Colonic mucosa (tissue), 4 donors: ENCODE data around the gene SCART1. TPM values are rescaled to one million over a fixed set of nuclear protein-coding genes. Genes with fewer than 3 reads are reported as not detected.
"Not testable (repeated sequence)": the region's sequence is repeated elsewhere in the genome, so short reads cannot be mapped to it uniquely, and the experiment has no call there.

Experiments
- DNase-seq: peaks from one replicate; pipeline ENCODE4 v3.0.0-alpha.2; 2020
- H3K27ac ChIP-seq: fragments of 200-600 bp; one replicate; pipeline ENCODE4 v1.8.0; 2021
- H3K27me3 ChIP-seq: fragments of 200-600 bp; one replicate; pipeline ENCODE4 v1.8.0; 2021
- H3K36me3 ChIP-seq: fragments of 200-600 bp; one replicate; pipeline ENCODE4 v1.8.0; 2021
- H3K4me1 ChIP-seq: fragments of 200-600 bp; one replicate; pipeline ENCODE4 v1.8.0; 2021; ENCODE audit warnings: mild to moderate bottlenecking
- H3K4me3 ChIP-seq: fragments of 200-600 bp; one replicate; pipeline ENCODE4 v1.8.0; 2021
- H3K9ac ChIP-seq, 2 donors: one replicate each; pipeline ENCODE4 v1.7.0; 2013; ENCODE audit warnings: control low read depth in 2 of 2, low read depth in 2 of 2, low read length in 2 of 2
- H3K9me3 ChIP-seq: fragments of 200-600 bp; one replicate; pipeline ENCODE4 v1.8.0; 2021
- intact Hi-C: fragments of 100-400 bp; cut with DNase I; formaldehyde crosslinking; loops from one replicate; pipeline ENCODE4 v1.14.1; 2022
- total RNA-seq, 2 donors: library from RNA; stranded (reverse); fragmentation: NEBNext Ultra II Directional in 1 of 2; extraction: Animal tissue kit (Norgen Biotek cat#: 25700) in 1 of 2; gene quantifications; one replicate each; pipeline ENCODE4 v1.2.1, GENCODE V29; 2021
- TF ChIP-seq, protein P1 (sequence below): fragments of 200-600 bp; IDR thresholded peaks from one replicate; pipeline ENCODE4 v1.8.0; 2022; ENCODE audit warnings: antibody characterized with exemption, mild to moderate bottlenecking
- donor health status: healthy.
- donor health status: DM: no; HTN: no; CAD: no.
- donor health status: DM: no; HTN: no; CAD: no.

The SCART1 gene
- total RNA-seq, 2 donors from 2014 or later = 1.3 to 1.6 TPM

DNA sequence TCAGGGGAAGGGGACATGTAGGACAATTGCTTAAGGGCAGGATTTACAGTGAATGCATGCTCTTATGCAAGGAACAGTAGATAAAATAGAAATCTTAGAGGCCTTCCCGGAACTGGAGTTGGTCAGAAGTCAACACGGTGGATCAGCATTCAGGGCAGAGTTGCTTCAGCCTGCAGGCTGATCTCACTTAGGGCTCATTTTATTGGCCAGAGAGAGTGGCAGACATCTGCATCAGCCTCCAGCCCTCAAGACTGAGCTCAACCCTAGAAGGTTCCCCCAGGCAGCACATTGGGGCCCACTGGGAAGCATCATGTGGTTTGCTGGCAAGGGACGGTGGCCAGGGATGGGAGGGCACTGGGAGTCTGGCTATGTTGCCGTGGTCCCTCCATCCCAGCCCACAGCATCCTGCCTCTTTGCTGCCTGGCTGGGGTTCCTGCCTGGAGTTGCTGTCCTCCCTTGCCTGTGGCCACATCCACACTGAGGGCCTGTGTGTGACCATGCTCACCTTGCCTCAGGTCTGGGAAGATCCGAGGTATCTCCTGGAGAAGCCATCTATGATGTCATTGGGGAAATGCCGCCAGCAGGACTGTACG, 13.0 kb downstream of the SCART1 start:
- Histone ChIP-seq H3K9me3 (peaks cover 5% of the 10 kb centered on the region), H3K4me1 (no peaks in the 10 kb centered on the region), H3K9ac (no peak overlapping the region), H3K4me3 (no peak overlapping the region), H3K36me3 (no peaks in the 10 kb centered on the region), H3K27me3 (no peaks in the 10 kb centered on the region), H3K27ac (no peak overlapping the region)
- intact Hi-C loops = no loop called here
- TF ChIP-seq, protein P1, sequence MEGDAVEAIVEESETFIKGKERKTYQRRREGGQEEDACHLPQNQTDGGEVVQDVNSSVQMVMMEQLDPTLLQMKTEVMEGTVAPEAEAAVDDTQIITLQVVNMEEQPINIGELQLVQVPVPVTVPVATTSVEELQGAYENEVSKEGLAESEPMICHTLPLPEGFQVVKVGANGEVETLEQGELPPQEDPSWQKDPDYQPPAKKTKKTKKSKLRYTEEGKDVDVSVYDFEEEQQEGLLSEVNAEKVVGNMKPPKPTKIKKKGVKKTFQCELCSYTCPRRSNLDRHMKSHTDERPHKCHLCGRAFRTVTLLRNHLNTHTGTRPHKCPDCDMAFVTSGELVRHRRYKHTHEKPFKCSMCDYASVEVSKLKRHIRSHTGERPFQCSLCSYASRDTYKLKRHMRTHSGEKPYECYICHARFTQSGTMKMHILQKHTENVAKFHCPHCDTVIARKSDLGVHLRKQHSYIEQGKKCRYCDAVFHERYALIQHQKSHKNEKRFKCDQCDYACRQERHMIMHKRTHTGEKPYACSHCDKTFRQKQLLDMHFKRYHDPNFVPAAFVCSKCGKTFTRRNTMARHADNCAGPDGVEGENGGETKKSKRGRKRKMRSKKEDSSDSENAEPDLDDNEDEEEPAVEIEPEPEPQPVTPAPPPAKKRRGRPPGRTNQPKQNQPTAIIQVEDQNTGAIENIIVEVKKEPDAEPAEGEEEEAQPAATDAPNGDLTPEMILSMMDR = no peak
- DNase-seq = no peak

DNA sequence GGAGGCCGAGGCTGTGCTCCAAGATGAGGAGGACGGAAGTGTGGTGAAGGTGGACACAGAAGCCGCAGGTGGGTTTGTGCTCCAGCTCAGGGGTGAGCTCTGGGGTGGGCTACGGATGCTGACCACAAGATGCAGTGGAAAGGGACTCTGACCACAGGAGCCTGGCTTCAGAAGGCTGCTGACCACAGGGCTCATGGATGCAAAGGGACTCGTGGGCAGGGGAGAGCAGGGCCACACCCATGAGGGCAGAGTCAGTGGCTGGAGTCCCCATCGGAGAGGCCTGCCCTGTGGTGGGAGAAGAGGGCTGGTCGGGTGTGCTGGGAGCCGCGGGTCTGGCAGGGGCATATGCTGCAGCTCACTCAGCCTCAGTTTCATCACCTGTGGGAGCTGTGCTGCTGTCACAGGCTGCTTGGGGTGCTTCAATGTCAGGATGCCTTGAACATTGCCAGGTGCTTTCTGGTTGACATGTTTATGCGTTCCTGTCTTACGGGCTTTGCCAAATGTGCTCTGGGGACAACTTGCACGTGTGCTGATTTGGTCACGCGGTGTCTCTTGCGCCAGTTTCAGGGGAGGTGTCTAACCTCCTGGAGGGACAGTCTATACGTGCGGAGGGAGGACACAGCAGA, 13.7 kb downstream of the SCART1 start:
- no peak overlapping the region for H3K27ac ChIP-seq
- peaks cover 5% of the 10 kb centered on the region for H3K9me3 ChIP-seq
- no peaks in the 10 kb centered on the region for H3K27me3 ChIP-seq
- H3K4me1 ChIP-seq = no peaks in the 10 kb centered on the region
- DNase-seq = no peak
- H3K9ac ChIP-seq = no peak overlapping the region
- H3K4me3 ChIP-seq = no peak overlapping the region
- TF ChIP-seq, protein P1 = no peak
- intact Hi-C loops = no loop called here
- H3K36me3 ChIP-seq = no peaks in the 10 kb centered on the region

DNA sequence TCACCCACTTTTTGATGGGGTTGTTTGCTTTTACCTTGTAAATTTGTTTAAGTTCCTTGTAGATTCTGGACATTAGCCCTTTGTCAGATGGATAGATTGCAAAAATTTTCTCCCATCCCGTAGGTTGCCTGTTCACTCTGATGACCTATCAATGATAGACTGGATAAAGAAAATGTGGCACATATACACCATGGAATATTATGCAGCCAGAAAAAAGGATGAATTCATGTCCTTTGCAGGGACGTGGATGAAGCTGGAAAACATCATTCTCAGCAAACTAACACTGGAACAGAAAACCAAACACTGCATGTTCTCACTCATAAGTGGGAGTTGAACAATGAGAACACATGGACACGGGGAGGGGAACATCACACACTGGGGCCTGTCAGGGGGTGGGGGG, 15.5 kb downstream of the SCART1 start:
- H3K27me3 ChIP-seq, H3K4me3 ChIP-seq, H3K9ac ChIP-seq, H3K36me3 ChIP-seq, DNase-seq, intact Hi-C loops, H3K9me3 ChIP-seq, H3K4me1 ChIP-seq, H3K27ac ChIP-seq: not testable (repeated sequence)

DNA sequence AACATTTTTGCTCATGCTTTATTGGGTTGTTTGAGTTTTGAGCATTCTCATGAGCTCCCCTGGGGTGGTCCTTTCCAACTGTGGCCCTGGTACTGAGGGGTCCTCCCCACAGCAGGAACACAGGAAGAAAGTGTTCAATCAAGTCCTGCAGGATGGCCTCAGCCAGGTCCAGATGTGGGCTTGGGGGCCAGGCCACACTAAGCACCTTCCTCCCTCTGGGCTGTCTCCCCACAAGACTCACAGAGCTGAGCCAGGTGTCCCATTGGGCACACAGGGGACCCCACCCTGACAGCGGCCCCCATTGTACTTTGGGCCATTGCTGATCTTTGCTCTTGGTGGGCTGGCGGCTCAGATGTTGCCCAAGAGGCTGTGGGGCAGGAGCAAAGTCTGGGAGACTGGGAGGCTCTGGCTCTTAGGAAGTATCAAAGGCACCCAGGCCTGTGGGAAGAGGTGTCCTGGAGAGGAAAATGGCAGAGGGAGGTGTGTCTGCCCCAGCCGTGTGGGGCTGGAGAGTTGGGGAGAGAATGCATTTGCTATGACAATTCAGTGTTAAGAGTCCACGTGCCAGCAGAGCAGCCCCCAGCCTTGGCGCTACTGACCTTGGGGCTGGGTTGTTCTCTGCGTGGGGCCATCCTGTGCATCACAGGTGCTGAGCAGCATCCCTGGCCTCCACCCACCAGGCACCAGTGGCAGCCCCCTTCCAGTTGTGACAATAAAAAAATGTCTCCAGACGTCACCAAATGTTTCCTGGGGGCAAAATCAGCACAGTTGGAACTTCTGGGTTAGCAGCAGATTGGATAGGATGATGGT, 17.8 kb downstream of the SCART1 start:
- Histone ChIP-seq H3K4me3 (no peak overlapping the region), H3K9ac (no peak overlapping the region), H3K27ac (no peak overlapping the region), H3K9me3 (peaks cover 5% of the 10 kb centered on the region), H3K36me3 (no peaks in the 10 kb centered on the region), H3K4me1 (no peaks in the 10 kb centered on the region), H3K27me3 (no peaks in the 10 kb centered on the region)
- no peak for DNase-seq
- intact Hi-C loops = no loop called here
- TF ChIP-seq, protein P1 = no peak

DNA sequence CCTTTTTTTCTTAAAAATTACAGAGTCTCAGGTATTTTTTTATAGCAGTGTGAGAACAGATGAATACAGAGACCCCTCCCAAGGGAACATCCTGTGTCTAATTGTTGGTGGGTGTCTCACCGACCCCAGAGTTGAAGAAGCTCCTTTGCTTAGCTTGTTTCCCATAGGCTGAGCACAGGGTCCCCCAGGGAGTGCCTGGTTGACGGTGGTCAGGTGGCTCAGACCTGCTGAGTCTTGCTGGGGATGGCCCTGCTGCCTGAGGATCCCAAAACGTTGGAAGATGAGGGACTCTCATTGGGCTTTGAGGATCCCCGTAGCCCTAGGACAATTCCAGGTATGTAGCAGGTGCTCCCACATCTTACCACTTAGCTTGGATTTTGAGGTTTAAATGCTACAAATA, 19.5 kb downstream of the SCART1 start:
- intact Hi-C loops = no loop called here
- H3K4me3 ChIP-seq = no peak overlapping the region
- H3K27me3 ChIP-seq = no peaks in the 10 kb centered on the region
- no peaks in the 10 kb centered on the region for H3K4me1 ChIP-seq
- H3K36me3 ChIP-seq = no peaks in the 10 kb centered on the region
- no peak overlapping the region for H3K9ac ChIP-seq
- no peak overlapping the region for H3K27ac ChIP-seq
- TF ChIP-seq, protein P1 = no peak
- peaks cover 5% of the 10 kb centered on the region for H3K9me3 ChIP-seq
- DNase-seq = no peak

DNA sequence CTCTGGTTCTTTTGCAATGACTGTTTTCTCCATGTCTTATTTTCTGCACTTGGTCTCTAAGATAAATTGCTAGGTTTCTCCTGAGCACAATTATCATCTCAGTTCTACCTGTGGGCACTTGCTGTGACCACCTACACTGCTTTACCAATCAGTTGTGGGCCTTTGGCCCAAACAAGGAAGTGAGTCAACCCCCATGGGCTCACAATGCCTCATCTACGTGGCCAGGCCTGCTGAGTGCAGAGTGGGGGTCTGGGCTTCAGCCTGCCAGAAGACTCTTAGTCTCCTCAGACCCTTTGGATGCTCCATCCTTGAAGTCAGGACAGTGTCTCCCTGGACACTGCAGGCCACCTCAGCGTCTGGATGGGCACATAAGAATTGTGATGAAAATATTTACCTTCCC, 20.3 kb downstream of the SCART1 start:
- Histone ChIP-seq H3K9ac (no peak overlapping the region), H3K36me3 (no peaks in the 10 kb centered on the region), H3K9me3 (peaks cover 5% of the 10 kb centered on the region), H3K27me3 (no peaks in the 10 kb centered on the region), H3K4me3 (no peak overlapping the region), H3K27ac (no peak overlapping the region), H3K4me1 (no peaks in the 10 kb centered on the region)
- intact Hi-C loops = no loop called here
- DNase-seq = no peak
- TF ChIP-seq, protein P1 = no peak
